GM19397 (cell line): ENCODE results near the gene TINAGL1.

ENCODE experiments used
- ATAC-seq: cut with Tn5 transposase; IDR thresholded peaks from one replicate; pipeline ENCODE4 v1.9.1; 2021; ENCODE audit warnings: mild to moderate bottlenecking, moderate library complexity; ENCODE audit not compliant: unreplicated experiment

TINAGL1 gene

DNA sequence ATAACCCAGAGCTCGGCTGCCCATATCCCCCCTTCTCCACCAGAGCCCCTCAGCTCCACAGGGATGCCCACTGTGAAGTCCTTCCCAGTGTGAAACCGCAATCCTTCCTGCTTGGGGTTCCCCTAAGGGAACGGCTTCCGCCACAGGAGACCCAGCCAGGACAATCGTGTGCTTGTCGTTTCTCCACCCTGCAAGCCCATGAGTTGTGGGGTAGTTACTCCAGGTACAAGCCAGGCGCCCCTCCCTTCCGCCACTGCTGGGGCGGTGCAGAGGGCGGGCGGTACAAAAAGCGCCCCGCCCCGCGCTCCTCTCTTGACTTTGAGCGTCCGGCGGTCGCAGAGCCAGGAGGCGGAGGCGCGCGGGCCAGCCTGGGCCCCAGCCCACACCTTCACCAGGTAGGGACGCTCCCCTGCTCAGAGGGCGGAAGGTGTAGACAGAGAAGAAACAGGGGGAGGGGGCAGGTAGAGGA is at the start of gene TINAGL1:
Gene TINAGL1, plus strand, starts transcription at position 315 of the 469 bp plus-strand sequence. CDS start 634 bp downstream, outside the sequence.
- no peak for ATAC-seq

GRCh38 chr1:31529999-31530684 is 46.2 kb upstream of the TINAGL1 start:
- no peak for ATAC-seq

DNA sequence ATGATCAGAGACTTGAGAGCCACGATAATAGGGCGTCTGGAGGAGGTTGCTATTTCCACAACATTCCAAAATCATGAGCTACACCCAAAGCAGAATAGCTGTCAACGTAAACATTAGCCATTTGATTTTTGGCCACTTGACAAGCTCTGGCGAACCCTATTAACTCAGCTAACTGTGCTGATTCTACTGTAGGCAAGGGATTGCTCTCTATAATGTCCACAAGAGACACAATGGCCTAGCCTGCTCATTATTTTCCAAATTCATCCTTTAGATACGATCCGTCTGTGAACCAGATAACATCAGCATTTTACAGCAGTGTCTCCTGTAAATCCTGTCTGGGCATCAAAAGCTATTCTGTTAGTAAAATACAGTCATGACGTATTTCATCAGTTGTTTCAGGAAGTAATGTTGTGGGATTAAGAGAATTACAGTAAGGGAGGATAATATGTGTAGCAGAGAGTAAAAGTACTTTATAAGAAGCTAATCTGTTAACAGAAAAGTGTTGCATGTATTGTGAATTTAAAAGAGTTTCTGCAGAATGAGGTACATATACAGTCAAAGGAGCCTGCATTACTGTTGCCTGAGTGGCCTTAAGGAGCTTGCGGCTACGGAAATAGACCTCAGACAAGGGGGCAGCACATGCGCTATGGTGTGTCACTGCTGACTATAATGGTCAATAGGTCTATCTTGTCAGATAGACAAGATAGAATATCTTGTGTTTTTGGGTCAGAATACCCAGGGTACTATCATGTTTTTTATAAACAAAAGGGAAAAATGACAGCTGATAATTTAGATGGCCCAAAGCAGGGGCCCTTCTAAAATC is 44.9 kb upstream of the TINAGL1 start:
- ATAC-seq: no peak

DNA sequence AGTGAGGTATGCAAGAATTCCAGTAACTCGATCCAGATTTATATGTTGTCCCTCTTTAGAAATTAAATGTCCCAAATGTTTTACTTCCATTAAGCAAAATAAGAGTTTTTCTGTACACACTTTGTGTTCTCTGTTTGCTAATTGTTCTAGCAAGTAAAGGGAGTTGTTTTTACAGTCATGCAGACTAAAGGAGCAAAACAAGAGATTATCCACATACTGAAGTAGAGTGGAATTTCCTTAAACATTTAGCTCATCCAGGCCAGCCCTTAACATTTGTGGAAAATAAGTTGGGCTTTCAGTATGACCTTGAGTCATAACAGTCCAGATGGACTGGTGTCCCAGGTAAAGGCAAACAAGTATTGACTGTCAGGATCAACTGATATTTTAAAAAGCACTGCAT is 44.1 kb upstream of the TINAGL1 start:
- no peak for ATAC-seq

DNA sequence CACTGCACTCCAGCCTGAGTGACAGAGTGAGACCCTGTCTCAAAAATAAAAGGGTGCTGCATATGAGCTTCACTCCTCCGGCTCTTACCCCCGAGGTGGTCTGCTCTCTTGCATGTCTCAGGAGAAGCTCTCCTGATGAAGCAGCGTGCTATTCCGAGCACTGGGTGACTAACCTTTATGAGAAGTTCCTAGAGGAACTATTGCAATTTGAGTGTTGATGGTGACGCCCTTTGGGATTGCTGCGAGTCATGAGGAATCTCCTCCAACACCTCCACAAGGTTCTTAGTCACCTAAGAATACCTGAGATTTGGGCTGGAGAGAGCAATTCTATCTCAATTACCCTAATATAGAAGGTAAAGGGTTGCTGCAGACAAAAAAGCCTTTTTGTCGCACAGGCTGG is 40.8 kb upstream of the TINAGL1 start:
- no peak for ATAC-seq

DNA sequence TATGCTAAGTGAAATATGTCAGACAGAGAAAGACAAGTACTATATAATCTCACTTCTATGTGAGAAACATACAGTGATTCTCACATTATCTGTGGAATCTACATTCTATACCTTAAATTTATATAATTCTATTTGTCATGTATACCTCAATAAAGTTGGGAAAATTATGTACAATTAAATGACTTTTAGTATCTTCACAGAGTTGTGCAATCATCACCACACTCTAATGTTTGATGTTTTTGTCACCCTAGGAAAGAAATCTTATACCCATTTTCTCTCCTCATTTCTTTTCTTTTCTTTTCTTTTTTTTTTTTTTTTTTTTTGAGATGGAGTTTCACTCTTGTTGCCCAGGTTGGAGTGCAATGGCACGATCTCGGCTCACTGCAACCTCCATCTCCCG is 37.0 kb upstream of the TINAGL1 start:
- ATAC-seq: no peak

GRCh38 chr1:31541194-31541593 is 35.1 kb upstream of the TINAGL1 start:
- ATAC-seq: no peak

DNA sequence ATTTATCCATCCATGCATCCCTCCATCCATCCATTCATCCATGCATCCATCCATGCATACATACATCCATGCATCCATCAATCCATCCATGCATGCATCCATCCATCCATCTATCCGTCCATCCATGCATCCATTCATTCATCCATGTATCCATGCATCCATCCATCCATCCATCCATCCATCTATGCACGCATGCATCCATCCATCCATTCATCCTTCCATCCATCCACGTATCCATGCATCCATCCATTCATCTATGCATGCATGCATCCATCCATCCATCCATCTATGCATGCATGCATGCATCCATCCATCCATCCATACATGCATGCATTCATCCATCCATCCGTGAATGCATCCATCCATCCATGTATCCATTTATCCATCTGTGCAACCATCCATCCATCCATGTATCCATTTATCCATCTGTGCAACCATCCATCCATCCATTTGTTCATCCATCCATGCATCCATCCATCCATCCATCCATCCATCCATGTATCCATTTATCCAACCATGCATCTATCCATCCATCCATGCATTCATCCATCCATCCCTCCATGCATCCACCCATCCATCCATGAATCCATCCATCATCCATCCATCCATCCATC is 30.3 kb upstream of the TINAGL1 start:
- no peak for ATAC-seq

- no peak for ATAC-seq
Measured at GRCh38 chr1:31548534-31548906, 27.8 kb upstream of the TINAGL1 start.

DNA sequence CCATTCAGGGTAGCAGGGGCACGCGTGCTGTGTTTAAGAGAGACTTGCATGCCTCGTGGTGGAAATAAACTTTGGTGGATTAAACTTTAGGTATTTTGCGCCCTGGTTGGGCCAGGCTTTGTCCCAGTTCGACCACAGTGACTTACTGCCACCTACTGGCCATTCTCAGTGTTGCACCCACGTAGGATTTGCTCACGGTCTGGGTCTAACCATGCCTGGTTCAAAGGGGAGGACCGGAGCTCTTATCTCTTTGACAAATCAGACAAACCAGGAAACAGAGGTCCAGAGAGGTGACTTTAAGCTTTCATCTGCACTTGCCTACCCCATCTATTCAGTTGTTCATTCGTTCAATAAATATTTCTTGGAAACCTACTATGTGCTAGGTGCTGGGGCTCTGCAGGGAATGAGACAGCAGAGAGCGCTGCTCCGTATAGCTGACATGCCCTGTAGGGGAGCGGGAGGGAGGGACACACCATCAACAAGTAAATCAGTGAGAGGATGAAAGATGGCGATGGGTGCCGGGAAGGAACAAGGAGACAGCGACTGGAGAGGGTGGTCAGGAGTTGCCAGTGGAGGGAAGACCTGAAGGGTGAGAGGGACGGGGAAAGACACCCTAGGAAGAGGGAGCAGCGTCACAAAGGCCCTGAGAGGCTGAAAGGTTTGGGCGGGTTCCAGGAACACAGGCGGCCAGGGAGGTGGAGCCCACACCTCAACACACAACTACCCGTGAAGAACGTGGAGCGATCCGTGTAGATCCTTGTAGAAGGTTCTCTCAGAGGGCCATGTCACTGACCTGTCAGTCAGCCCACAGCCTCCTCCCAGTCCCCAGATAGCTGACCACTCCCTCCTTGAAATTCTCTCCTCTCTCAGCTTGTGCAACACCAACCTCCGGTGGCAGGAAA is 27.2 kb upstream of the TINAGL1 start:
- ATAC-seq: peak; percentile 82

DNA sequence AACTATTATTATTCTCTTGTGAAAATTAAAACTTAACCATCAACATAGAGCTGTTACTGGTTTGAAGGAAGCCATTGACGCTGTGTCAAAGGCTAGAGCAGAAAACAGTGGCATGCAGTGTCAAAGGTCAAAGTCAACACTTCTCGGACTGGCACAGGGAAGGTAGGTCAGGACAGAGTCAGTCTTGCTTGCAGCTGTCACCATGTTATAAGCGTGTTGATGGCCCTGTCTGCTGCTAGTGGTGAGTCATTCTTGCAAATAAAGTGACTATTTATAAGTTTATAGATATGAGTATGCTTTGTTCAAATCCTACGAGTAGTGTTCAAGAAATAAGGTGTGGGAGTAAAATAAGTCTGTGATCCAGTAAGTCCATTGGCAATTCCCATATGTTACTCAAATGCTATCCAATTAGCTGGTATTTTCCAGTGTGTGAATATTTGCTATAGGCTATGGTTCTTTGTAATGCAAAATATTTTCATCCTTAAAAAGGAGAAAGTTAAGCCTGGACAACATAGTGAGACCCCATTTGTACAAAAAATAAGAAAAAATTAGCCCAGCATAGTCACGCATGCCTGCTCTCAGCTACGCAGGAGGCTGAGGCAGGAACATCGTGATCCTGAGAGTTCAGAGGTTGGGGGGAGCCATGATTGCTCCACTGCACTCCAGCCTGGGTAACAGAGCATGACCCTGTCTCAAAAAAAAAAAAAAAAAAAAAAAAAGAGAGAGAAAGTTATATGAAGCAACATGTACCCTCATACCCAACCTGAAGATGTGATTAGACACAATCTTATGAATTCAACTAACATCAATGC is 26.3 kb upstream of the TINAGL1 start:
- ATAC-seq: peak; percentile 31

DNA sequence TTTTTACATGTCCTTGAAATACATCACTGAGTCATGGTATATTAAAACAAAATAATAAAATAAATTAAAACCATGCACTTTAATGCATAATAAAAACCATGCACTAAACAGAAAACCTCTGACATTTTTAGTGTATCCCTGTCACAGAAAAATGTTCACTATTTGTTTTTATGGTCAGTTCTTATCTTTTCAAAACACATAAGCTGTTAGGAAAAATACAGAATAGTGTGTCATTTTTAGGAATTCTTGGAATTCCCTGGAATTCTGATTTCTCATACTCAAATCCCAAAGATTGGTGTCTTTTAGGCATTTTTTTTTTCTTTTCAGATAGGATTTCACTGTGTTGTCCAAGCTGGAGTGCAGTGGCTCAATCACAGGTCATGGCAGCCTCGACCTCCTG is 25.1 kb upstream of the TINAGL1 start:
- no peak for ATAC-seq

GRCh38 chr1:31552489-31552888 is 23.8 kb upstream of the TINAGL1 start:
- no peak for ATAC-seq

- no peak for ATAC-seq
Measured at GRCh38 chr1:31556481-31557006, 19.8 kb upstream of the TINAGL1 start.

GRCh38 chr1:31559715-31560114 is 16.6 kb upstream of the TINAGL1 start:
- ATAC-seq: no peak

DNA sequence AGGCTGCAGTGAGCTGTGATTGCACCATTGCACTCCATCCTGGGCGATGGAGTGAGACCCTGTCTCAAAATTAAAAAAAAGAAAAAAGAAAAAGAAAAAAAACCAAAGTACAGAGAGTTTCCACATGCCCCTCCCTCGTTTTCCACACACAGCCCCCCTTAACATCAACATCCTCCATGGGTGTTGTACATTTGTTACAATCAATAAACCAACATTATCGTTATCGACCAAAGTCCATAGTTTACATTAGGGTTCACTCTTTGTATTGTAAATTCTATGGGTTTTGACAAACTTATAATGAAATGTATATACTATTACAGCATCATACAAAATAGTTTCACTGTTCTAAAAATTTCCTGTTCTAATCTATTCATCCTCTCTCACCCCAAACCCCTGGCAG is 15.9 kb upstream of the TINAGL1 start:
- no peak for ATAC-seq

DNA sequence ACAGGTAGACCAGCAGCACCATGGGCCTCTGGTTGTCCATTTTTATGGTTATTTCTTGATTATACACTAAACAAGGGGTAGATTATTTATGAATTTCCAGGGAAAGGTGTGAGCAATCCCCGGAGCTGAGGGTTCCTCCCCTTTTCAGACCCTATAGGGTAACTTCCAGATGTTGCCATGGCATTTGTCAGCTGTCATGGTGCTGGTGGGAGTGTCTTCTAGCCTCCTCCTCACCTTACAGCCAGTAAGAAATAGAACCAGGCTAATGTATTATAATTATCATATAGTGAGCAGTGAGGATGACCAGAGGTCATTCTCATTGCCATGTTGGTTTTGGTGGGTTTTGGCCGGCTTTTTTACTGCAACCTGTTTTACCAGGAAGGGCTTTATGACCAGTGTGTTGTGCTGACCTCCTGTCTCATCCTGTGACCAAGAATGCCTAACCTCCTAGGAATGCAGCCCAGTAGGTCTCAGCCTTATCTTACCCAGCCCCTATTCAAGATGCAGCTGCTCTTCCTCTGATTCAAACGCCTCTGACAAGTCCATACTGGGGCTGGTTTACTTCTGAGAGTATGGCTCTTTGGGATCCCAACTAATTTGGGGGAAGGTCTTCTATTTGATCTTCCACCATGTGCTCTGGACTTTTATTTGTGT is 13.5 kb upstream of the TINAGL1 start:
- ATAC-seq: no peak

DNA sequence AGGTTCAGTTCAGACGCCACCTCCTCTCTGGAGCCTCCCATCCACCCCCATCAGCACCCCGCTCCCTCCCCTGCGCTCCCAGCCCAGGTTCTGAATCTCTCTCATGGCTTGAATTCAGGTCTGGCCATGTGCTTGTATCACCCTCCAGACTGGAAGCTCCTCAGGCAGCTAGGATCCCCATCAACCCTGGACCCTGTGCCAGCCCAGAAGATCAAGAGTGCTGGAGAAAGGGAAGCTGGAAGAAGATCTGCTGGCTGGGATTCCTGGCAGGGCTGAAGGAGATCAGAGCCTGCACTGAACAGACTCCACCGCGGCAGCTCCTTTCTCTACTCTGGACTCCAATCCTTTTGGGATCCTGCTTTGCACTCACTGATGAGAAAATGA is 11.7 kb upstream of the TINAGL1 start:
- no peak for ATAC-seq

DNA sequence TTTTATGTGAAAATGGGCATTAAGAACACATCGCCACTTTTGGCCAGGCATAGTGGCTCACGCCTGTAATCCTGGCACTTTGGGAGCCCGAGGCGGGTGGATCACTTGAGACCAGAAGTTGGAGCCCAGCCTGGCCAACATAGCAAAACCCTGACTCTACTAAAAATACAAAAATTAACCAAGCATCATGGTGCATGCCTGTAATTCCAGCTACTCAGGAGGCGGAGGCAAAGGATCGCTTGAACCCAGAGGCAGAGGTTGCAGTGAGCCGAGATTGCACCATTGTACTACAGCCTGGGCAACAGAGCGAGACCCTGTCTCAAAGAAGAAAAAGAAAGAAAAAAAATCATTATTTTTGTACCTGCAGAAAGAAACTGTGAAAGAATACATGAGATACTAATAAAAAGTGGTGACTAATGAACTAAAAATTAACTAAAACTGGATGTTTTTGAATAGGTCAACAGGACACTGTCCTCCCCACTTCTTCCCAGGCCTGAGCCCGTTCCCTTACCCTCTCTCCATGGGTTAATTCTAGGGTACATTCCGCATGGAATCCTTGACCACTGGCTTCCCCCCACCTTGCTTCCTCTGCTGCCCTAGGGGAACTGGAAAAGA is 8.3 kb upstream of the TINAGL1 start:
- no peak for ATAC-seq
